CD4-positive, CD25-positive, alpha-beta regulatory T cell (primary cell): Measurements from ENCODE around the gene UNC93B1. TPM values are rescaled to one million over a fixed set of nuclear protein-coding genes. Genes with fewer than 3 reads are reported as not detected.

ENCODE experiments used
- ATAC-seq, 2 donors: fragments of 150-1000 bp; cut with Tn5 transposase; one replicate each; pipeline ENCODE4 v1.10.0; 2021; ENCODE audit warnings: low read depth in 2 of 2, moderate number of reproducible peaks in 2 of 2, moderate library complexity in 1 of 2
- DNase-seq, 3 donors: peaks; one replicate each; pipeline versions ENCODE4 v3.0.0 to v3.0.0-alpha.2; 2012 to 2022; ENCODE audit warnings: mixed read lengths in 1 of 3
- H3K27ac ChIP-seq: one replicate; pipeline ENCODE4 v1.7.0; 2013; ENCODE audit warnings: mild to moderate bottlenecking, low read length; ENCODE audit not compliant: insufficient read depth, poor library complexity, severe bottlenecking
- H3K27me3 ChIP-seq: one replicate; pipeline ENCODE4 v1.7.0; 2013; ENCODE audit warnings: low read length; ENCODE audit not compliant: control insufficient read depth, insufficient read depth
- H3K36me3 ChIP-seq: one replicate; pipeline ENCODE4 v1.7.0; 2013; ENCODE audit warnings: mild to moderate bottlenecking, low read length, moderate library complexity; ENCODE audit not compliant: control insufficient read depth, insufficient read depth
- H3K4me1 ChIP-seq: 2 replicates; pipeline ENCODE4 v1.7.0; 2013; ENCODE audit warnings: mild to moderate bottlenecking, low read length; ENCODE audit not compliant: insufficient read depth, control insufficient read depth, poor library complexity, severe bottlenecking
- H3K4me3 ChIP-seq: one replicate; pipeline ENCODE4 v1.7.0; 2013; ENCODE audit warnings: low read depth, mild to moderate bottlenecking, low read length, moderate library complexity
- H3K9me3 ChIP-seq, 2 experiments: 1 replicate in 1 of 2; 2 replicates in 1 of 2; pipeline ENCODE4 v1.7.0; 2013; ENCODE audit warnings: low read length in 2 of 2, mild to moderate bottlenecking in 1 of 2, moderate library complexity in 1 of 2; ENCODE audit not compliant: control insufficient read depth in 2 of 2
- H3K27ac Mint-ChIP-seq, 3 donors: one replicate each; pipeline ENCODE4 v1.8.0; 2020 to 2022; ENCODE audit warnings: mild to moderate bottlenecking in 3 of 3, mixed read lengths in 3 of 3, moderate library complexity in 2 of 3
- H3K27me3 Mint-ChIP-seq: one replicate; pipeline ENCODE4 v1.8.0; 2022; ENCODE audit warnings: mild to moderate bottlenecking, mixed read lengths
- H3K36me3 Mint-ChIP-seq: one replicate; pipeline ENCODE4 v1.8.0; 2020; ENCODE audit warnings: mixed read lengths
- H3K4me1 Mint-ChIP-seq, 4 donors: one replicate each; pipeline ENCODE4 v1.8.0; 2020 to 2022; ENCODE audit warnings: mixed read lengths in 4 of 4, mild to moderate bottlenecking in 1 of 4
- H3K4me3 Mint-ChIP-seq, 4 donors: one replicate each; pipeline ENCODE4 v1.8.0; 2020 to 2022; ENCODE audit warnings: mild to moderate bottlenecking in 4 of 4, mixed read lengths in 4 of 4, moderate library complexity in 3 of 4
- H3K9me3 Mint-ChIP-seq, 7 donors: one replicate each; pipeline ENCODE4 v1.8.0; 2020 to 2022; ENCODE audit warnings: mixed read lengths in 7 of 7, mild to moderate bottlenecking in 3 of 7, moderate library complexity in 2 of 7
- polyA plus RNA-seq, 4 donors: library from polyadenylated mRNA; unstranded; fragments of 300-500 nt; fragmentation: Illumina TruSeq; gene quantifications; one replicate each; pipeline ENCODE4 v1.2.3, GENCODE V29; 2021
- total RNA-seq: library from RNA; stranded (reverse); gene quantifications from one replicate; pipeline ENCODE4 v1.2.3, GENCODE V29; 2022

The UNC93B1 gene
- total and polyA plus RNA-seq, 5 donors from 2014 or later = 12.8 to 19.0 (median 14.2) TPM

- Mint-ChIP-seq H3K9me3 (peaks cover 0 to 8% (median 0%) of the 10 kb centered on the region in 7 donors), H3K36me3 (peaks cover 6% of the 10 kb centered on the region), H3K4me3 (no peak overlapping the region), H3K27ac (no peak overlapping the region), H3K27me3 (no peaks in the 10 kb centered on the region), H3K4me1 (peaks cover 0 to 2% (median under 1%) of the 10 kb centered on the region in 4 donors)
- DNase-seq = no peak
- Histone ChIP-seq H3K27ac (no peak overlapping the region), H3K9me3 (peaks cover 0 to 2% of the 10 kb centered on the region in 2 experiments), H3K4me1 (no peaks in the 10 kb centered on the region), H3K4me3 (no peak overlapping the region), H3K27me3 (no peaks in the 10 kb centered on the region), H3K36me3 (no peaks in the 10 kb centered on the region)
- no peak for ATAC-seq
Observed at GRCh38 chr11:68024508-68024907, 20.6 kb upstream of the UNC93B1 start.

GRCh38 chr11:68022531-68022930 is 18.6 kb upstream of the UNC93B1 start:
- no peaks in the 10 kb centered on the region for H3K4me1 ChIP-seq
- Mint-ChIP-seq H3K36me3 (peaks cover 6% of the 10 kb centered on the region), H3K9me3 (peaks cover 0 to 8% (median 0%) of the 10 kb centered on the region in 7 donors), H3K4me1 (no peaks in the 10 kb centered on the region), H3K27ac (no peak overlapping the region), H3K27me3 (no peaks in the 10 kb centered on the region), H3K4me3 (no peak overlapping the region)
- no peak overlapping the region for H3K4me3 ChIP-seq
- ATAC-seq (no peak), DNase-seq (no peak)
- no peaks in the 10 kb centered on the region for H3K36me3 ChIP-seq
- H3K27ac ChIP-seq = no peak overlapping the region
- H3K27me3 ChIP-seq = no peaks in the 10 kb centered on the region
- peaks cover 0 to 2% of the 10 kb centered on the region in 2 experiments for H3K9me3 ChIP-seq

- no peak overlapping the region for H3K4me3 ChIP-seq
- H3K27me3 ChIP-seq = no peaks in the 10 kb centered on the region
- peaks cover 0 to 2% of the 10 kb centered on the region in 2 experiments for H3K9me3 ChIP-seq
- Mint-ChIP-seq H3K27ac (no peak overlapping the region), H3K36me3 (peaks cover 6% of the 10 kb centered on the region), H3K4me1 (no peaks in the 10 kb centered on the region), H3K9me3 (peaks cover 0 to 8% (median 0%) of the 10 kb centered on the region in 7 donors), H3K4me3 (no peak overlapping the region), H3K27me3 (no peaks in the 10 kb centered on the region)
- H3K4me1 ChIP-seq = no peaks in the 10 kb centered on the region
- ATAC-seq (no peak), DNase-seq (no peak)
- no peak overlapping the region for H3K27ac ChIP-seq
- H3K36me3 ChIP-seq = no peaks in the 10 kb centered on the region
Observed at GRCh38 chr11:68021167-68021787, 17.4 kb upstream of the UNC93B1 start.

GRCh38 chr11:68020575-68020974 is 16.7 kb upstream of the UNC93B1 start:
- Histone ChIP-seq H3K36me3 (no peaks in the 10 kb centered on the region), H3K27me3 (no peaks in the 10 kb centered on the region), H3K9me3 (peaks cover 0 to 2% of the 10 kb centered on the region in 2 experiments), H3K4me3 (no peak overlapping the region), H3K4me1 (no peaks in the 10 kb centered on the region), H3K27ac (no peak overlapping the region)
- peaks cover 0 to 8% (median 0%) of the 10 kb centered on the region in 7 donors for H3K9me3 Mint-ChIP-seq
- H3K4me1 Mint-ChIP-seq = no peaks in the 10 kb centered on the region
- DNase-seq (no peak), ATAC-seq (no peak)
- H3K27ac Mint-ChIP-seq = no peak overlapping the region
- H3K27me3 Mint-ChIP-seq = no peaks in the 10 kb centered on the region
- no peak overlapping the region for H3K4me3 Mint-ChIP-seq
- H3K36me3 Mint-ChIP-seq = peaks cover 6% of the 10 kb centered on the region

- Histone ChIP-seq H3K27ac (no peak overlapping the region), H3K27me3 (no peaks in the 10 kb centered on the region), H3K4me1 (no peaks in the 10 kb centered on the region), H3K9me3 (peaks cover 0 to under 1% of the 10 kb centered on the region in 2 experiments), H3K4me3 (no peak overlapping the region), H3K36me3 (no peaks in the 10 kb centered on the region)
- Mint-ChIP-seq H3K4me1 (no peaks in the 10 kb centered on the region), H3K27me3 (no peaks in the 10 kb centered on the region), H3K27ac (no peak overlapping the region), H3K4me3 (no peak overlapping the region), H3K9me3 (peaks cover 0 to 2% (median 0%) of the 10 kb centered on the region in 7 donors), H3K36me3 (peaks cover 3% of the 10 kb centered on the region)
- DNase-seq = no peak
- no peak for ATAC-seq
Observed at GRCh38 chr11:68019486-68019885, 15.6 kb upstream of the UNC93B1 start.

- Mint-ChIP-seq H3K9me3 (no peaks in the 10 kb centered on the region), H3K36me3 (no peaks in the 10 kb centered on the region), H3K27me3 (no peaks in the 10 kb centered on the region), H3K27ac (no peak overlapping the region), H3K4me1 (no peaks in the 10 kb centered on the region), H3K4me3 (no peak overlapping the region)
- ATAC-seq (no peak), DNase-seq (no peak)
- Histone ChIP-seq H3K27me3 (no peaks in the 10 kb centered on the region), H3K36me3 (no peaks in the 10 kb centered on the region), H3K4me1 (no peaks in the 10 kb centered on the region), H3K4me3 (no peak overlapping the region), H3K9me3 (no peaks in the 10 kb centered on the region), H3K27ac (no peak overlapping the region)
Observed at GRCh38 chr11:68018730-68019190, 14.9 kb upstream of the UNC93B1 start.

- no peaks in the 10 kb centered on the region for H3K27me3 ChIP-seq
- H3K27ac ChIP-seq = no peak overlapping the region
- ATAC-seq (no peak), DNase-seq (no peak)
- no peaks in the 10 kb centered on the region for H3K27me3 Mint-ChIP-seq
- H3K4me3 Mint-ChIP-seq = no peak overlapping the region
- H3K36me3 Mint-ChIP-seq = no peaks in the 10 kb centered on the region
- H3K27ac Mint-ChIP-seq = peak overlapping the region in 1 of 3 donors; percentile 20
- H3K4me3 ChIP-seq = no peak overlapping the region
- no peaks in the 10 kb centered on the region for H3K9me3 Mint-ChIP-seq
- no peaks in the 10 kb centered on the region for H3K4me1 ChIP-seq
- no peaks in the 10 kb centered on the region for H3K4me1 Mint-ChIP-seq
- no peaks in the 10 kb centered on the region for H3K36me3 ChIP-seq
- no peaks in the 10 kb centered on the region for H3K9me3 ChIP-seq
Observed at GRCh38 chr11:68017980-68018729, 14.3 kb upstream of the UNC93B1 start.
